ENCODE measurements around the gene CMIP.

Gene CMIP

GRCh38 chr16:81463296-81463890, 18.8 kb downstream of the CMIP start:
- TF ChIP-seq MAX (IDR thresholded peaks at IDR 0.05) (no peak), CEBPB (IDR thresholded peaks at IDR 0.05) (no peak), NFIC (IDR thresholded peaks at IDR 0.05) (no peak), CREB1 (IDR thresholded peaks at IDR 0.05; ENCODE audit: low read depth) (no peak), EP300 (IDR thresholded peaks at IDR 0.05; ENCODE audit: borderline replicate concordance) (no peak), FOXM1 (IDR thresholded peaks at IDR 0.05; ENCODE audit: borderline replicate concordance, low read depth) (no peak), YY1 (IDR thresholded peaks at IDR 0.05; ENCODE audit: low read depth) (no peak), REST (IDR thresholded peaks at IDR 0.05; ENCODE audit: low read depth) (no peak), TCF12 (IDR thresholded peaks at IDR 0.05; ENCODE audit: low read depth) (no peak), TAF1 (IDR thresholded peaks at IDR 0.05; ENCODE audit: low read depth) (no peak), USF1 (IDR thresholded peaks at IDR 0.05) (no peak)

GRCh38 chr16:81464279-81464678, 19.7 kb downstream of the CMIP start:
- TF ChIP-seq YY1 (IDR thresholded peaks at IDR 0.05; ENCODE audit: low read depth): no peak

- no peak for TF ChIP-seq REST (IDR thresholded peaks at IDR 0.05; ENCODE audit: low read depth)
- TF ChIP-seq EGR1 (IDR thresholded peaks at IDR 0.05): no peak
- TF ChIP-seq FOXM1 (IDR thresholded peaks at IDR 0.05; ENCODE audit: borderline replicate concordance, low read depth): no peak
- no peak for TF ChIP-seq YY1 (IDR thresholded peaks at IDR 0.05; ENCODE audit: low read depth)
- TF ChIP-seq NFIC (IDR thresholded peaks at IDR 0.05): no peak
- TF ChIP-seq CREB1 (IDR thresholded peaks at IDR 0.05; ENCODE audit: low read depth): no peak
These were observed 20.9 kb downstream of the CMIP start for GRCh38 chr16:81465375-81465943.

- TF ChIP-seq REST (IDR thresholded peaks at IDR 0.05; ENCODE audit: low read depth) (no peak), CEBPB (IDR thresholded peaks at IDR 0.05) (no peak), TEAD4 (IDR thresholded peaks at IDR 0.05) (no peak), NFIC (IDR thresholded peaks at IDR 0.05) (no peak)
These were observed 21.9 kb downstream of the CMIP start for GRCh38 chr16:81466356-81466980.

- TF ChIP-seq MAX (IDR thresholded peaks at IDR 0.05): no peak
- no peak for TF ChIP-seq FOXM1 (IDR thresholded peaks at IDR 0.05; ENCODE audit: borderline replicate concordance, low read depth)
- no peak for TF ChIP-seq RAD21 (IDR thresholded peaks at IDR 0.05; ENCODE audit: low read depth)
- no peak for TF ChIP-seq USF1 (IDR thresholded peaks at IDR 0.05)
- TF ChIP-seq CREB1 (IDR thresholded peaks at IDR 0.05; ENCODE audit: low read depth): no peak
- no peak for TF ChIP-seq YY1 (IDR thresholded peaks at IDR 0.05; ENCODE audit: low read depth)
- no peak for TF ChIP-seq TEAD4 (IDR thresholded peaks at IDR 0.05)
- TF ChIP-seq NFIC (IDR thresholded peaks at IDR 0.05): no peak
- no peak for TF ChIP-seq REST (IDR thresholded peaks at IDR 0.05; ENCODE audit: low read depth)
- TF ChIP-seq ZBTB7A (IDR thresholded peaks at IDR 0.05; ENCODE audit: low read depth): no peak
These were observed 22.5 kb downstream of the CMIP start for GRCh38 chr16:81467072-81467471.
